ENCODE data around the gene KIR2DL3.
A peak's percentile ranks its signal among the peaks of the same experiment; 100 is the strongest.
"Not testable (repeated sequence)": the region's sequence is repeated elsewhere in the genome, so short reads cannot be mapped to it uniquely, and the experiment has no call there.

Gene KIR2DL3

DNA sequence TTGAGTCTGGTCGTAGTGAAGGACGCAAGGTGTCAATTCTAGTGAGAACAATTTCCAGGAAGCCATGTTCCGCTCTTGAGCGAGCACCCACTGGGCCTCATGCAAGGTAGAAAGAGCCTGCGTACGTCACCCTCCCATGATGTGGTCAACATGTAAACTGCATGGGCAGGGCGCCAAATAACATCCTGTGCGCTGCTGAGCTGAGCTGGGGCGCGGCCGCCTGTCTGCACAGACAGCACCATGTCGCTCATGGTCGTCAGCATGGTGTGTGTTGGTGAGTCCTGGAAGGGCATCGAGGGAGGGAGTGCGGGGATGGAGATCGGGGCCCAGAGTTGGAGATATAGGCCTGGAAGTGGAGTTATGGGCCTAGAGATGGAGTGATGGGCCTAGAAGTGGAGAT, at the start of gene KIR2DL3:
Gene KIR2DL3, plus strand, starts transcription at position 208 of the 400 bp plus-strand sequence. Its CDS starts 33 bp downstream, at position 241.
- DNase-seq = not testable (repeated sequence)

DNA sequence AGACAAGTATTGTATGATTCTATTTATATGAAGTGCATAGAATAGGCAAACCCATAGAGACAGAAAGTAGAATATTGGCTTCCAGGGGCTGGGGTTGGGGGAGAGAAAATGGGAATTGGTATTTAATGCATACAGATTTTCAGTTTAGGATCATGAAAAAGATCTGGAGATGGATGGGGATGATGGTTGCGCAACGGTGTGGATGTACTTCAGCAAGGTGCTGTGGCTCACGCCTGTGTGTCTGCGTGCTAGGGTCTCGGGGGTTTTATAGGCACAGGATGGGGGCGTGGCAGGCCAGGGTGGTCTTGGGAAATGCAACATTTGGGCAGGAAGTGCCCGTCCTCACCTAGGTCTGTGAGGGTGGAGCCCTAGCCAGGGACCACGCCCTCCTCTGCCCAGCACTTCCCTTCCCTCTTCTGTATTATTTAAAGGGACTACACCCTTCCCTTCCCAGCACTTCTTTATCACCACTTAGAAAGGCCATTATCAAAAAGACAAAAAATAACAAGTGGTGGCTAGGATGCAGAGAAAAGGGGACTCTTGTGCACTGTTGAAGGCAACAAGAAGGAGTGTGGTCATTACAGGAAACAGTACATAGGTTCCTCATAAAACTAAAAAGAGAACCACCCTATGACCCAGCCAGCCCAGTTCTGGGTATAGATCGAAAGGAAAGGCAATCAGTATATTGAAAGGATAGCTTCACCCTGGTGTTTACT, 46.6 kb upstream of the KIR2DL3 start:
- no peak for DNase-seq

DNA sequence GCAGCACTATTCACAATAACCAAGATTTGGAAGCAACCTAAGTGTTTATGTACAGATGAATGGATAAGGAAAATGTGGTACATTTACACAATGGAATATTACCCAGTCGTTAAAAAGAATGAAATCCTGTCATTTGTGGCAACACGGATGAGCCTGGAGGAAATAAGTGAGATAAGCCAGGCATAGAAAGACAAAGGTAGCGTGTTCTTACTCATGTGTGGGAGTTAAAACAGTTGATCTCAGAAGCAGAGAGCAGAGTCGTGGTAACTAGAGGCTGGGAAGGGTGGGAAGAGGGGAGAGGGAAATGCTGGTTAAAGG, 46.1 kb upstream of the KIR2DL3 start:
- DNase-seq = no peak

DNA sequence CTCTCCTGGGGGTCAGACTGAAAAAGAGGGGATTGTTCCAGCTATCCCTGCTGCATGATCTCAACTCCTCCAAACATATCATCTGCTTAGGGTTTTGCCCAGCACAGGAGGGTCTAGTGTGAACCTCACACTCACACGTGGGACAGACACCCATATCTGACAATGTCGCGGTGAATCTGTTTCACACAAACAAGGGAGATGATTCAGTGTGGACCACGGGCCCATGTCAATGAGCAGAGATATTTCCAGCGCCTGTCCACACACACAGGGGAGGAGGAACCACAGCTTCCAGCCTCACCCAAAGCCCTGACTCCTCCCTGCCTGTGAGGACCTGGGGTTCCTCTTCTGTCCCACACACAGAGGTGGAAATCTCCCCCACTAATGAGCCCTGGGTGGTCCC, 43.7 kb upstream of the KIR2DL3 start:
- DNase-seq = no peak

DNA sequence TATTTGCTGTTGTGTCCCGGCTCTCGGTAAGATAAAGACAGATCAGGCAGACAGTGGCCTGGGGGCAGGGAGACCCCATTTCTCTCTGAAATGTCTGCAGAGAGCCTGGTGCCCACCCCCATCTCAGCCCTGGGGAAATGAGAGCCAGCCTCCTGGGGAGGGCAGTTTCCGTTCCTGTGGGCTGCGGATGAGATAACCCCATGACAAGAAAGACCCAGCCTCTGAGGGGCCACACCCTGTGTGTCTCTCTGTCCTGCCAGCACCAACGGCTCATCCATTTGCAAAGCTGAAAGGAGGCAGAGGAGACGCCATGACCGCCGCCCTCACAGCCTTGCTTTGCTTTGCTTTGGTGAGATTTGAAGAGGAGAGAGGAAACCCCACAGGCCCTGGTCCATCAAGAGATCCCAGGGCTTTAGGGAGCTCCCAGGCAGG, 42.2 kb upstream of the KIR2DL3 start:
- peak; percentile 63 for DNase-seq

DNA sequence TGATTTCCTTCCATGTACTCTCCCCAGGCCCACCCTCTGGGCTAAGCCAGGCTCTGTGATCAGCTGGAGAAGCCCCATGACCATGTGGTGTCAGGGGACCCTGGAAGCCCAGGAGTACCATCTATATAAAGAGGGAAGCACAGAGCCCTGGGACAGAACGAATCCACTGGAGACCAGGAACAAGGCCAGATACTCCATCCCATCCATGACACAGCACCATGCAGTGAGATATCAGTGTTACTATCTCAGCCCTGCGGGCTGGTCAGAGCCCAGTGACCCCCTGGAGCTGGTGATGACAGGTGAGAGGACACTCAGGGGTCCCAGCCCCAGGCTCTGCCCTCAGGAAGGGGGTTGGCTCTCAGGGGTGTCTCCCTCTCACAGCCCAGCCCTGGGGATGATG, 41.5 kb upstream of the KIR2DL3 start:
- no peak for DNase-seq

DNA sequence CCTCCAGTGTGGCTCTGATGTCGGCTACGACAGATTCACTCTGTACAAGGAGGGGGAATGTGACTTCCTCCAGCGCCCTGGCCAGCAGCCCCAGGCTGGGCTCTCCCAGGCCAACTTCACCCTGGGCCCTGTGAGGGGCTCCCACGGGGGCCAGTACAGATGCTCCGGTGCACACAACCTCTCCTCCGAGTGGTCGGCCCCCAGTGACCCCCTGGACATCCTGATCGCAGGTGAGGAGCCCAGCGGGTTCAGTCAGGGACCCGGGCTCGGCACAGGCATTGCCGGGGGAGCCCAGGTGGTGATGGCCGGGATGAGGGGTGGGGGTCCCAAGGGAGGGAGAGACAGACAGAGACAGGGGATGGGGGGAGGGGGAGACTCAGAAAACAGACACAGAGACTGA, 40.6 kb upstream of the KIR2DL3 start:
- not testable (repeated sequence) for DNase-seq

DNA sequence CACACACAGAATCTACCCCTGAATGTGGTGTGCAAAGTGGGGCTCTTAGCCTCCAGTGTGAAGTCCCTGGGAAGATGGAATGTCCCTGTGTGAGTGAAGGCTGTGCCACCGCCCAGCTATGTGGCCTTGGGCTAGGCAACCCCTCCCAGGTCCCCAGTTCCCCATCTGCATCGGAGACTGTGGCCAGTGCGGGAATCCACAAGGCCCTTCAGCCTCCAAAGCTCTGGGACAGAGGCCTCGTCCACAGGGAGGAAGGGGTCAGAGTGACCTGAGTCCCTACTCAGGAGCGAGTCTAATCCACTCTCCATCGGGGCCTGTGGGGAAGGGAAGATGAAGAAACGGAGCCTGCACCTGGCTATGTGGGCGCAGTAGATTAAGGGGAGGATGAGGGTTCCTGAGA, 33.4 kb upstream of the KIR2DL3 start:
- no peak for DNase-seq

DNA sequence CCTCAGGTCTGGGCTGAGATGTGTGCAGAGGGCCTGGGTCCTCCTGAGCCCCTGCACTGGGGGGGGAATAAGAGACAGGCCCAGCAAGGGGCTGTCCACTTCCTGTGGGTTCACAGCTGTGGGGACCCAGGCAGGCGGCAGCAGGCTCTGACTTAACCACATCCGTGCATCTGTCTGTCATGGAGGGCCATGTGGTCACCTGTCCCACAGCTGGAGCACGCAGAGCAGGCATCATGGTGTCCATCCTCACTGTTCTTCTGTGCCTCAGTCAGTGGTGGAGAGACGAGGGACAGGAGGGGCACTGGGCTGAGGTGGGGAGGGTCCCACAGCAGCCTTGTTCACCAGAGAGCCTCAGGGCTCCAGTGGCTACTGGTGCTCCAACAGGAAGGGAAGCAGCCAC, 30.4 kb upstream of the KIR2DL3 start:
- DNase-seq = no peak

DNA sequence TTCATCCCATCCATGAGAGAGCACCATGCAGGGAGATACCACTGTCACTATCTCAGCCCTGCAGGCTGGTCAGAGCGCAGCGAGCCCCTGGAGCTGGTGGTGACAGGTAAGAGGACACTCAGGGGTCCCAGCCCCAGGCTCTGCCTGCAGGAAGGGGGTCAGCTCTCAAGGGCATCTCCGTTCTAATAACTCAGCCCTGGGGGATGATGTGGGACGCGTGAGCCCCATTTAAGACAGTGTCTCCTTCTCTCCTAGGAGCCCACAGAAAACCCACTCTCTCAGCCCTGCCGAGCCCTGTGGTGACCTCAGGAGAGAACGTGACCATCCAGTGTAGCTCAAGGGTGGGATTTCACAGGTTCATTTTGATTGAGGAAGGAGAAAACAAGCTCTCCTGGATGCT, 29.5 kb upstream of the KIR2DL3 start:
- no peak for DNase-seq

DNA sequence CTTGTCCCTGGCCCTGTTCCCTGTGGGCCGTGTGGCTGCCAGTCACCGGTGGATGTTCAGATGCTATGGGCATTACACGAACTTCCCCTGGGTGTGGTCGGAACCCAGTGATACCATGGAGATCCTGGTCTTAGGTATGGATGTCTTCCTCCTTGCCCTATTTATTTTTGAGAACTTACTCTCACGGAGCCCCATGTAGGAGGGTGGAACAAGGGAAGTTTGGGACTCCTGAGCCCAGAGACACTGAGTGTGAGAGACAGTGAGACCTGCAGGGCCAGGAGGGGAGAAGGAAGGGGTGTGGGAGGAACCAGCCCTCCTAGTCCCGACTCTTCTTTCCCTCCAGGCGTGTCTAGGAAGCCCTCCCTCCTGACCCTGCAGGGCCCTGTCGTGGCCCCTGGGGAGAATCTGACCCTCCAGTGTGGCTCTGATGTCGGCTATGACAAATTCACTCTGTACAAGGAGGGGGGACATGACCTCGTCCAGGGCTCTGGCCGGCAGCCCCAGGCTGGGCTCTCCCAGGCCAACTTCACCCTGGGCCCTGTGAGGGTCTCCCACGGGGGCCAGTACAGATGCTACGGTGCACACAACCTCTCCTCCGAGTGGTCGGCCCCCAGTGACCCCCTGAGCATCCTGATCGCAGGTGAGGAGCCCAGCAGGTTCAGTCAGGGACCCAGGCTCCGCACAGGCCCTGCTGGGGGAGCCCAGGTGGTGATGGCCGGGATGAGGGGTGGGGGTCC, 28.9 kb upstream of the KIR2DL3 start:
- DNase-seq = no peak

DNA sequence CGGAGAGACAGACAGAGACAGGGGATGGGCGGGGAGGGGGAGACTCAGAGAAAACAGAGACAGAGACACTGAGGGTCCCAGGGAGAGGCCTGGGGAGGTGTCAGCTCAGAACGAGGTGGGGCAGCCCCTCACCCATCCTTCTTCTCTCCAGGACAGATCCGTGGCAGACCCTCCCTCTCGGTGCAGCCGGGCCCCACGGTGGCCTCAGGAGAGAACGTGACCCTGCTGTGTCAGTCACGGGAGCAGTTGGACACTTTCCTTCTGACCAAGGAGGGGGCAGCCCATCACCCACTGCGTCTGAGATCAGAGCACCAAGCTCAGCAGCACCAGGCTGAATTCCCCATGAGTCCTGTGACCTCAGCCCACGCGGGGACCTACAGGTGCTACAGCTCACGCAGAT, 28.4 kb upstream of the KIR2DL3 start:
- not testable (repeated sequence) for DNase-seq

DNA sequence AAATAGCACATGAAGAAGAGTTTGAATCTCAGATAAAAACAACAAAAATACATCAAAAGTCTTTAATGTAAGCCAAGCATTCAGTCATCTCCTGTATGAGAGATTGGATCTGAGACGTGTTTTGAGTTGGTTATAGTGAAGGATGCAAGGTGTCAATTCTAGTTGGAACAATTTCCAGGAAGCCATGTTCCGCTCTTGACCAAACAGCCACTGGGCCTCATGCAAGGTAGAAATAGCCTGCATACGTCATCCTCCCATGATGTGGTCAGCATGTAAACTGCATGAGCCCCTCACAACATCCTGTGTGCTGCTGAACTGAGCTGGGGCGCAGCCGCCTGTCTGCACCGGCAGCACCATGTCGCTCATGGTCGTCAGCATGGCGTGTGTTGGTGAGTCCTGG, 14.2 kb upstream of the KIR2DL3 start, which contains the start of gene KIR3DL3:
Gene KIR3DL3, plus strand, starts transcription at position 301 of the 400 bp plus-strand sequence. Its CDS starts 55 bp downstream, at position 356.
- DNase-seq = no peak

DNA sequence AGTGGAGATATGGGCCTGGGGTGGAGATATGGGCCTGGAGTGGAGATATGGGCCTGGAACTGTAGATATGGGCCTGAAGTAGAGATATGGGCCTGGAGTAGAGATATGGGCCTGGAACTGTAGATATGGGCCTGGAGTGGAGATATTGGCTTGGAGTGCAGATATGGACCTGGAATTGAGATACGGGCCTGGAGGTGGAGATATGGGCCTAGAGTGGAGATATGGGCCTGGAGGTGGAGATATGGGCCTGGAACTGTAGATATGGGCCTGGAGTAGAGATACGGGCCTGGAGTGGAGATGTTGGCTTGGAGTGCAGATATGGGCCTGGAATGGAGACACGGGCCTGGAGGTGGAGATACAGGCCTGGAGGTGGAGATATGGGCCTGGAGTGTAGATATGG, 13.7 kb upstream of the KIR2DL3 start:
- DNase-seq = no peak

DNA sequence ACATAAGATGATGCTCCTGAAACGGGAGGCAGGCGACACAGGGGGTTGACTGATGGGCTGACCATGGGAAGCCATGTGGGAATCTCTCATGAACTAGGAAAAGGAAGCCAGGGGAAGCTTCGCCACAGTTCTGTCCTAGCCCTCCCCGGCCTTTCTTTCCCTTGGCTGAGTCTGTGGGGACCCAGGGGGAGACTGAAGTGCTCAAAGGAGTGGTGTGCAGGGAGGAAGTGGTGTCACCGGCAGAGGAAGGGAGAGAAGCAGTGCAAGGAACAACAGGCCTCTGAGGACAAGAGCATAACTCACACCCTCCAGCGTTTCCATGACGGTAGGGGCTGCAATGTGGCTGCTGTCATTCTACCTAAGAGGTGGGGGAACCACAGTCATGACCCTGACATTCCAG, 13.0 kb upstream of the KIR2DL3 start:
- DNase-seq = no peak

DNA sequence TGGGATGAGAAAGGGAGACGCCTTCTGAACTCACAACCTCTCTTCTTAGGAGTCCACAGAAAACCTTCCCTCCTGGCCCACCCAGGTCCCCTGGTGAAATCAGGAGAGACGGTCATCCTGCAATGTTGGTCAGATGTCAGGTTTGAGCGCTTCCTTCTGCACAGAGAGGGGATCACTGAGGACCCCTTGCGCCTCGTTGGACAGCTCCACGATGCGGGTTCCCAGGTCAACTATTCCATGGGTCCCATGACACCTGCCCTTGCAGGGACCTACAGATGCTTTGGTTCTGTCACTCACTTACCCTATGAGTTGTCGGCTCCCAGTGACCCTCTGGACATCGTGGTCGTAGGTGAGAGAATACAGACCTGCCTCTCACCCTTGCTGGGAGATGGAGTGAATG, 10.8 kb upstream of the KIR2DL3 start:
- no peak for DNase-seq

DNA sequence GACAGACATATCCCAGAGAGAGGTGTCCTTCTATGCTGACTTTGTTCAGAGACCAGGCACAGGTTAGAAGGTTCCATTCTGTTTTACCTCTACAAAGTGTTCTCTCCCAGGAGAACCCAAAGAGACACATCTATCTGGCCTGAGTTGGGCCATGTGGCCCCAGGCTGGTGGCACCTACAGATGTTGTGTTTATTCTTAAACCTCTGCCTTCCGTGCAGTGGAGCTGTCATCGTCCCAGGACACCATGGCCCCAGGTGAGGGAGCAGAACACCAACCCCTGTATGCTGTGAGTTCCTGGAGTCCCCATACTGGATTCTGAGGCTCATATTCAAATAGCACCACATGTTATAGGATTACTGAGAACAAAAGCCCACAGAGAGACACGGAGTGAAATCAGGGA, 10.1 kb upstream of the KIR2DL3 start:
- DNase-seq = no peak

DNA sequence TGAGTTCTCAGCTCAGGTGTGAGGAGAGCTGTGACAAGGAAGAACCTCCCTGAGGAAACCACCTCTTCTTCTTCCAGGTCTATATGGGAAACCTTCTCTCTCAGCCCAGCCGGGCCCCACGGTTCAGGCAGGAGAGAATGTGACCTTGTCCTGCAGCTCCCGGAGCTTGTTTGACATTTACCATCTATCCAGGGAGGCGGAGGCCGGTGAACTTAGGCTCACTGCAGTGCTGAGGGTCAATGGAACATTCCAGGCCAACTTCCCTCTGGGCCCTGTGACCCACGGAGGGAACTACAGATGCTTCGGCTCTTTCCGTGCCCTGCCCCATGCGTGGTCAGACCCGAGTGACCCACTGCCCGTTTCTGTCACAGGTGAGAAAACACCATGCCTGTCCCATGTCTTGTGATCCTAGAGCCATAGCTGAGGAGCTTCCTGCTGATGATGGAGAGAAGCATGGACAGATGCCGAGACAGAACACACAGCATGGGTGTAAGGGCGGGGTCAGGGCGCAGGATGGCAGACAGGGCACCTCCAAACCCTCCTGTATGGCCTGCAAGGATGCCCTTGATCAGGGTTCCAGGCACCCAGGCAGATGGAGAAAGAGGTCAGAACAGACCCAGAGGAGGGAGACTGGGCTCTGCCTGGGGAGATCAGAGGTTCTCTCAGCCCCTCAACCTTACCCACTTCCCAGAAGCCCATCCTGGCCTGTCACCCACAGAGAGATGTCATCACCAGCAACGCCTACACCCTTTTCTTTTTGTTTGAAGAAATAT, 8.7 kb upstream of the KIR2DL3 start:
- no peak for DNase-seq

DNA sequence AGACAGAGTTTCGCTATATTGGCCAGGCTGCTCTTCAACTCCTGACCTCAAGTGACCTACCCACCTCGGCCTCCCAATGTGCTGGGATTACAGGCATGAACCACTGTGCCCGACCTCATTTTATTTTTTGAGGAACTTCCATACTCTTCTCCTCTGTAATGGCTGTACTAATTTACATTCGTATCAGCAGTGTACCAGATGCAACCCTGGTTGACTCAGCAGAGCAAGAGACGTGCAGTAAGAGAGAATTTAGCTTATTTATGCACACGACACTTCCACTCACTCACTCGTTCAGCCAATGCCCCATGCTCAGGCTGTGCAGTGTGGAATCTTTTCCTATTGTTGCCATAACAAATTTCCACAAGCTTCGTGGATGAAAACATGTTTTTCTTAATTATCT, 7.1 kb upstream of the KIR2DL3 start:
- DNase-seq = no peak

DNA sequence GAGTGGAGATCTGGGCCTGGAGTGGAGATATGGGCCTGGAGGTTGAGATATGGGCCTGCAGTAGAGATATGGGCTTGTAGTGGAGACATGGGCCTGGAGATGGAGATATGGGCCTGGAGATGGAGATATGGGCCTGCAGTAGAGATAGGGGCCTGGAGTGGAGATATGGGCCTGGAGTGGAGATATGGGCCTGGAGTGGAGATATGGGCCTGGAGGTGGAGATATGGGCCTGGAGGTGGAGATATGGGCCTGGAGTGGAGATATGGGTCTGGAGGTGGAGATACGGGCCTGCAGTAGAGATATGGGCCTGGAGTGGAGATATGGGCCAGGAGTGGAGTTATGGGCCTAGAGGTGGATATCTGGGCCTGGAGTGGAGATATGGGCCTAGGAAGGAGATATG, 402 bp downstream of the KIR2DL3 start:
- DNase-seq = no peak

DNA sequence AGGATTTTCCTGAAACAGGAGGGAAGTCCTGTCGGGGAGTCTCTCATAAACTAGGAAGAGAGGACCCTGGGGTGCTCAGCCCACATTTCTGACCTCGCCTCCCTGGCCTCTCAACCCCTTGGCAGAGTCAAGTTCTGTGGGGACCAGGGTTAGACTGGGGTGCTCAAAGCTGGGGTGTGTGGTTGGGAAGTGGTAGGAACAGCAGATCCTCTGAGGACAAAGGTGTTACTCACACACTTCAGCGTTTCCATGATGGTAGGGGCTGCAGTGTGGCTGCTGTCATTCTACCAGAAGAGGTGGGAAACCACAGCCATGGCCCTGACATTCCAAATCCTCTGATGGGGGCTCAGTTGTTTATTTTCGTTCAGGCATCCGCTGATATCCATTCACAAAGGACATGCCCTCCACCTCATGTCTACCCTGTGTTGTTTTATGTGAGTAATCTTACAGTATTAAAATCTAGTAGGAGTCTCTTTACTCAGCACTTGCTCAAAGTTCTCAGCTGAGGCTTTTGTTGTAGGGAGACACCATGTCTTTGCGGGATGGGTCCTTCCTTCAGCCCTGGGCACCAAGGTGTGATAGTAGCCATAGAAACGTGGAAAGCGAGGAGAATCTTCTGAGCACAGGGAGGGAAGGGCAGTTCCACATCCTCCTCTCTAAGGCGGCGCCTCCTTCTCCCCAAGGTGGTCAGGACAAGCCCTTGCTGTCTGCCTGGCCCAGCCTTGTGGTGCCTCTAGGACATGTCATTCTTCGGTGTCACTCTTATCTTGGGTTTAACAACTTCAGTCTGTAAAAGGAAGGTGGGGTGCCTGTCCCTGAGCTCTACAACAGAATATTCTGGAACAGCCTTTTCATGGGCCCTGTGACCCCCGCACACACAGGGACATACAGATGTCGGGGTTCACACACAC, 1.5 kb downstream of the KIR2DL3 start:
- DNase-seq = no peak

DNA sequence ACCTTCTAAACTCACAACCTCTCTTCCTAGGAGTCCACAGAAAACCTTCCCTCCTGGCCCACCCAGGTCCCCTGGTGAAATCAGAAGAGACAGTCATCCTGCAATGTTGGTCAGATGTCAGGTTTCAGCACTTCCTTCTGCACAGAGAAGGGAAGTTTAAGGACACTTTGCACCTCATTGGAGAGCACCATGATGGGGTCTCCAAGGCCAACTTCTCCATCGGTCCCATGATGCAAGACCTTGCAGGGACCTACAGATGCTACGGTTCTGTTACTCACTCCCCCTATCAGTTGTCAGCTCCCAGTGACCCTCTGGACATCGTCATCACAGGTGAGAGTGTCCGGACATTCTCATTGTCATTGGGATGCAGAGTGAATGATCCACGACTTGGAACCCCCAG, 3.6 kb downstream of the KIR2DL3 start:
- not testable (repeated sequence) for DNase-seq

DNA sequence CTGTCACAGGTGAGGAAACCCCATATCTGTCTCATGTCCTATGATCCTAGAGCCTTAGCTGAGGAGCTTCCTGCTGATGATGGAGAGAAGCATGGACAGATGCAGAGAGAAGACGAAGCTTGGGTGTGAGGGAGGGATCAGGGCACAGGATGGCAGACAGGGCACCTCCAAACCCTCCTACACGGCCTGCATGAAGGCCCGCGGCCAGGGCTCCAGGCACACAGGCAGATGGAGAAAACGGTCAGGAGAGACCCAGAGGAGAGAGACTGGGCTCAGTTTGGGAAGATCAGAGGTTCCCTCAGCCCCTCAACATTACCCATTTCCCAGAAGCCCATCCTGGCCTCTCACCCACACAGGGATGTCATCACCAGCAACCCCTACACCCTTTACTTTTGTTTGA, 5.8 kb downstream of the KIR2DL3 start:
- not testable (repeated sequence) for DNase-seq

Data from hematopoietic multipotent progenitor cell treated with erythropoietin and hydrocortisone succinate and interleukin-3 and kit ligand, for 6 days (in vitro differentiated cells).